Esophagus squamous epithelium (tissue), 5 donors: ENCODE results near the gene IFNA21. TPM values are rescaled to one million over a fixed set of nuclear protein-coding genes. Genes with fewer than 3 reads are reported as not detected.
"Not testable (repeated sequence)": the region's sequence is repeated elsewhere in the genome, so short reads cannot be mapped to it uniquely, and the experiment has no call there.

Source experiments
- DNase-seq: peaks from one replicate; lab custom pipeline; 2025; lab: John Stamatoyannopoulos, UW
- H3K27ac ChIP-seq, 4 donors: fragments of 200-600 bp; sonication (generic); one replicate each; pipeline ENCODE4 v1.5.1; 2016 to 2019; ENCODE audit warnings: mild to moderate bottlenecking in 1 of 4
- H3K27me3 ChIP-seq, 4 donors: fragments of 200-600 bp; sonication (generic); 1 replicate in 3 of 4; 2 replicates in 1 of 4; pipeline versions ENCODE4 v1.5.1 to v1.6.0; 2017 to 2021; ENCODE audit warnings: antibody characterized with exemption in 1 of 4
- H3K36me3 ChIP-seq, 3 donors: fragments of 200-600 bp; sonication (generic); one replicate each; pipeline ENCODE4 v1.5.1; 2016 to 2019
- H3K4me1 ChIP-seq, 3 donors: fragments of 200-600 bp; sonication (generic); one replicate each; pipeline ENCODE4 v1.5.1; 2017 to 2019
- H3K4me3 ChIP-seq, 4 donors: fragments of 200-600 bp; sonication (generic); 1 replicate in 3 of 4; 2 replicates in 1 of 4; pipeline ENCODE4 v1.5.1; 2016 to 2019; ENCODE audit warnings: mild to moderate bottlenecking in 2 of 4, moderate library complexity in 1 of 4
- H3K9me3 ChIP-seq, 3 donors: fragments of 200-600 bp; sonication (generic); one replicate each; pipeline ENCODE4 v1.5.1; 2016 to 2019
- POLR2A ChIP-seq, 4 donors: fragments of 450-650 bp; IDR thresholded peaks; one replicate each; pipeline ENCODE4 v1.6.1; 2017; ENCODE audit warnings: antibody characterized with exemption in 4 of 4, mild to moderate bottlenecking in 4 of 4, moderate library complexity in 3 of 4
- WGBS, 2 donors: methylation state at CpG; one replicate each; pipeline ENCODE4 v1.1.5; 2018; 5-methylcytosine and 5-hydroxymethylcytosine counted together
- intact Hi-C: fragments of 100-400 bp; cut with DNase I; formaldehyde crosslinking; loops from one replicate; pipeline ENCODE4 v1.15.0; 2022
- total RNA-seq, 4 donors: library from RNA; depleted of rRNA; stranded (reverse); fragments of >200 nt; gene quantifications; one replicate each; pipeline ENCODE4 v1.1.0, GENCODE V29; 2016
- TF ChIP-seq, protein P1 (sequence below), 6 experiments: fragments of 450-650 bp in 4 of 6; fragments of 200-600 bp in 2 of 6; sonication (generic) in 2 of 6; IDR thresholded peaks; one replicate each; pipeline ENCODE4 v1.5.1; 2016 to 2019; ENCODE audit warnings: antibody characterized with exemption in 6 of 6, mild to moderate bottlenecking in 4 of 6, moderate library complexity in 4 of 6
- donor health status: DM: yes; HTN: yes; CAD: no.

The IFNA21 gene
- total RNA-seq, 4 donors from 2014 or later = not detected

DNA sequence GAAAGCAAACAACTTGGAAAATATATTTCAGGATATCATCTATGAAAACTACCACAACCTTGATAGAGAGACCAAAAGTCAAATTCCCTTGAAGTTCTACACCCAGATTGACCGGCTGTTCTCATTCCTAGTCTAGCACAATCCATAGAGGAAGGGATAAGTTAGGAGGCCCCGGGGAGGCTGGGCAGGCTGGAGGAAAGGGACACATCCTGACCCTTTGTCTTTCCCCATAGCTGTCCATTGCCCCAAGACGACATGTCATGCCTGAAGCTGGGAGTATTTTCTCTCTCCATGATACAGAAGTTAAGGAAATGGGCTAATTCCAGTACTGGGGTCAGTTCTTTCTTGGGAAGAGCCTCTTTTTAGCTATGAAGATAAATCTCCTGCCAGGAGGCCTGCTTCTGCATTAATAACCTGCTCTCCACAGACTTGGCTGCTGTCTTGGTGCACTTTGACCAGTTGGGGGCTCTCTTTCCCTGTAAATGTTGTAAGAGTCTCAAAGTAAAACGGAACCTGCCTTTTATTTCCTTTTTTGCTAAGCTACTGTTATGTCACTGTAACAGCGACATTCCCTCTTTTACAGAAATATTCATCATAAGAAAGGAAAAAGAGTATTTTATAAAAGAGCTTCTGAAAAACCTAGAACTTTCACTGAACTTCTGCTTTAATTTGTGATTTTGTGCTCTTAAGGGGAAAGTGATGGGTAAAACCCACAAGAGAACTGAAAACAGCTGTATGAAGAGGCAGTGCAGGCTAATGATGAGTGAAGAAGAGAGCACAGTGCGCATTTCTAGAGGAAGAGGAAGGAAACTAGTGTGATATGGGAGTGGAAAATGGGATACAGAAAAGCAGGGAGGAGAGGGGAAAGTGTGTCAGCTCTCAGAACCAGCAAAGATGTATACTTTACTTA, 28.7 kb upstream of the IFNA21 start:
- H3K36me3 ChIP-seq, H3K27me3 ChIP-seq, H3K27ac ChIP-seq, H3K4me3 ChIP-seq, H3K9me3 ChIP-seq, intact Hi-C loops, DNase-seq, H3K4me1 ChIP-seq: not testable (repeated sequence)
- 30 to 35% methylated on average over 6 of the region's 6 CpGs for WGBS, 2 donors
- TF ChIP-seq, protein P1, sequence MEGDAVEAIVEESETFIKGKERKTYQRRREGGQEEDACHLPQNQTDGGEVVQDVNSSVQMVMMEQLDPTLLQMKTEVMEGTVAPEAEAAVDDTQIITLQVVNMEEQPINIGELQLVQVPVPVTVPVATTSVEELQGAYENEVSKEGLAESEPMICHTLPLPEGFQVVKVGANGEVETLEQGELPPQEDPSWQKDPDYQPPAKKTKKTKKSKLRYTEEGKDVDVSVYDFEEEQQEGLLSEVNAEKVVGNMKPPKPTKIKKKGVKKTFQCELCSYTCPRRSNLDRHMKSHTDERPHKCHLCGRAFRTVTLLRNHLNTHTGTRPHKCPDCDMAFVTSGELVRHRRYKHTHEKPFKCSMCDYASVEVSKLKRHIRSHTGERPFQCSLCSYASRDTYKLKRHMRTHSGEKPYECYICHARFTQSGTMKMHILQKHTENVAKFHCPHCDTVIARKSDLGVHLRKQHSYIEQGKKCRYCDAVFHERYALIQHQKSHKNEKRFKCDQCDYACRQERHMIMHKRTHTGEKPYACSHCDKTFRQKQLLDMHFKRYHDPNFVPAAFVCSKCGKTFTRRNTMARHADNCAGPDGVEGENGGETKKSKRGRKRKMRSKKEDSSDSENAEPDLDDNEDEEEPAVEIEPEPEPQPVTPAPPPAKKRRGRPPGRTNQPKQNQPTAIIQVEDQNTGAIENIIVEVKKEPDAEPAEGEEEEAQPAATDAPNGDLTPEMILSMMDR (IDR thresholded peaks at IDR 0.05) = peak in 4 of 6 experiments; percentile 24 to 52 (median 48)

DNA sequence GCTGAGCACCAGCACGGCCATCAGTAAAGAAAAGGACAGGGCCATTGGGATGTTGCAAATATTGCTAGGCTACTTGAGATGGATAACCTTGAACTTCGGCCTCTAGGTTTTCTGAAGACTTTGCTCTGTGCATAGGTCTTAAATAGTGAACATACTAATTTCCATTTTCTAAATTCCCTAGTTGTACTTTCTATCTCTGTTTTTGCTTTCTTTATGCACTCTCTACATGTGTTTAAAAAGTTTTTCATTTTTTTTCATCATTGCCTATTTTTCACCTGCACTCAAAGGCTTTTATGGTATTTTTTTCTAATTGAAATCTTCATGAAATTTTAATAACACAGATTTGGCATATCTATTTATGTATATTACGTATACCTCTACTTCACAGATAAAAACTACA, 21.0 kb upstream of the IFNA21 start, which contains the start of gene IFNA4:
Gene IFNA4 (minus strand): TSS at position 101 of the 400 bp plus-strand sequence. CDS start 56 bp downstream, at position 45.
- H3K4me3 ChIP-seq = not testable (repeated sequence)

DNA sequence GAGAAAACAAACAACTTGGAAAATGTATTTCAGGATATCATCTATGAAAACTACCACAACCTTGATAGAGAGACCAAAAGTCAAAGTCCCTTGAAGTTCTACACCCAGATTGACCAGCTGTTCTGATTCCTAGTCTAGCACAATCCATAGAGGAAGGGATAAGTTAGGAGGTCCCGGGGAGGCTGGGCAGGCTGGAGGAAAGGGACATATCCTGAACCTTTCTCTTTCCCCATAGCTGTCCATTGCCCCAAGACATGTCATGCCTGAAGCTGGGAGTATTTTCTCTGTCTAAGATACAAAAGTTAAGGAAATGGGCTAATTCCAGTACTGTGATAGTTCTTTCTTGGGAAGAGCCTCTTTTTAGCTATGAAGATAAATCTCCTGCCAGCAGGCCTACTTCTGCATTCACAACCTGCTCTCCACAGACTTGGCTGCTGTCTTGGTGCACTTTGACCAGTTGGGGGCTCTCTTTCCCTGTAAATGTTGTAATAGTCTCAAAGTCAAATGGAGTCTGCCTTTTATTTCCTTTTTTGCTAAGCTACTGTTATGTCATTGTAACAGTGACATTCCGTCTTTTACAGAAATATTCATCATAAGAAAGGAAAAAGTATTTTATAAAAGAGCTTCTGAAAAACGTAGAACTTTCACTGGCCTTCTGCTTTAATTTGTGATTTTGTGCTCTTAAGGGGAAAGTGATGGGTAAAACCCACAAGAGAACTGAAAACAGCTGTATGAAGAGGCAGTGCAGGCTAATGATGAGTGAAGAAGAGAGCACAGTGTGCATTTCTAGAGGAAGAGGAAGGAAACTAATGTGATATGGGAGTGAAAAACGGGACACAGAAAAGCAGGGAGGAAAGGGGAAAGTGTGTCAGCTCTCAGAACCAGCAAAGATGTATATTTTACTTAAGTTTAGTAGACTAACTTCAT, 16.6 kb upstream of the IFNA21 start:
- H3K4me1 ChIP-seq, H3K27me3 ChIP-seq, H3K27ac ChIP-seq, DNase-seq, intact Hi-C loops, H3K4me3 ChIP-seq, H3K9me3 ChIP-seq, H3K36me3 ChIP-seq: not testable (repeated sequence)
- WGBS, 2 donors = 38 to 47% methylated on average over 4 of the region's 4 CpGs
- TF ChIP-seq, protein P1 (IDR thresholded peaks at IDR 0.05) = peak in 2 of 6 experiments; percentile 19 to 30

More for the DNA sequence above, 21.0 kb upstream of the IFNA21 start, which contains the start of gene IFNA4:
- H3K27me3 ChIP-seq, H3K9me3 ChIP-seq, H3K36me3 ChIP-seq, DNase-seq, H3K27ac ChIP-seq, H3K4me1 ChIP-seq, intact Hi-C loops: not testable (repeated sequence)
- 73 to 85% methylated on average over 3 of the region's 3 CpGs for whole genome bisulfite sequencing, 2 donors

DNA sequence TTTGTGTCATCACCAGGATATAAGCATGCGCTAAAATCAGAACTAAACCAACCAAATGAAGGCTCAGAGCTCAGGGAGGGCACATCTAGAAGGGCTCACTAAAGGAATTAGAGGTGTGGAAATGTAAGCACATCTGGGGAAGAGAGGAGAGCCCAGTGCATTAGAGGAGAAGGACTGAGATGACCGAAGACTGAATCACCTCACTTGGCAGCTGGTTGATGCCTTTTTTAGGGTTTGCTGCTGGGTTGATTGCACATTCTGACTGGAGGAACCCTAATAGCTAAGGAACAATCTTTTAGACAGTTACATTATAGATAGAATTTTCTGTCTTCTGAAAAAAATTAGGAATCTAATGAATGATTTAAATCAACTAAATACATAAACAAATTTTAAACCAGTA, 8.2 kb upstream of the IFNA21 start:
- H3K4me3 ChIP-seq = no peak overlapping the region
- no peak for TF ChIP-seq POLR2A (IDR thresholded peaks at IDR 0.05)
- TF ChIP-seq, protein P1 (IDR thresholded peaks at IDR 0.05) = no peak
- no peak for DNase-seq
- no peaks in the 10 kb centered on the region for H3K36me3 ChIP-seq
- intact Hi-C loops = no loop called here
- 75 to 78% methylated on average over 2 of the region's 2 CpGs for WGBS, 2 donors
- H3K27me3 ChIP-seq = no peaks in the 10 kb centered on the region
- no peaks in the 10 kb centered on the region for H3K4me1 ChIP-seq
- no peaks in the 10 kb centered on the region for H3K9me3 ChIP-seq
- H3K27ac ChIP-seq = no peak overlapping the region

DNA sequence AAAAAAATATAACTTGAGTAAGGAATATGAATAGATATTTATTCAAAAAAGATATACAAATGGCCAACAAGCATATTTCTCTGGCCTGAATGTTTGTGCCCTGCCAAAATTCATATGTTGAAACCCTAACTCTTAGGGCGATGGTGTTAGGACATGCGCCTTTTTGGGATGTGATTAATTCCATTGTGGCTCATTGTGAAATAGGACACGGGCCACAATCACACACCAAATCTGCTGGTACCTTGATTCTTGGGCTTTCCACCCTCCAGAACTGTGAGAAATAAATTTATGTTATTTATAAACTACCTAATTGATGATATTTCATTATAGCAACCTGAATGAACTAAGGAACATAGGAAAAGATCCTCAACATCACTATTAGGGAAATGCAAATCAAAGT, 5.7 kb upstream of the IFNA21 start:
- WGBS, 2 donors = 79 to 83% methylated on average over 3 of the region's 3 CpGs
- Histone ChIP-seq H3K27ac (no peak overlapping the region), H3K27me3 (no peaks in the 10 kb centered on the region), H3K4me1 (no peaks in the 10 kb centered on the region), H3K4me3 (no peak overlapping the region), H3K36me3 (no peaks in the 10 kb centered on the region), H3K9me3 (no peaks in the 10 kb centered on the region)
- DNase-seq = no peak
- intact Hi-C loops = no loop called here
- TF ChIP-seq POLR2A (IDR thresholded peaks at IDR 0.05) = no peak
- TF ChIP-seq, protein P1 (IDR thresholded peaks at IDR 0.05) = no peak
